Mesendoderm (in vitro differentiated cells): ENCODE measurements around the gene NHSL2.

Experiments used
- DNase-seq: peaks from one replicate; pipeline ENCODE4 v3.0.0; 2013
- H2AK5ac ChIP-seq: 2 replicates; pipeline ENCODE4 v1.6.1; 2013; ENCODE audit warnings: low read length, inconsistent platforms
- H2BK120ac ChIP-seq: 2 replicates; pipeline ENCODE4 v1.6.1; 2013; ENCODE audit warnings: low read depth, mild to moderate bottlenecking, low read length, moderate library complexity, mixed read lengths
- H2BK15ac ChIP-seq: replicated peaks from 2 replicates; pipeline ENCODE4 v1.6.1; 2013; ENCODE audit warnings: low read depth, mild to moderate bottlenecking, moderate library complexity
- H2BK5ac ChIP-seq: 2 replicates; pipeline ENCODE4 v1.6.1; 2013; ENCODE audit warnings: low read length, inconsistent platforms
- H3K18ac ChIP-seq: 2 replicates; pipeline ENCODE4 v1.6.1; 2013; ENCODE audit warnings: mild to moderate bottlenecking, low read length, mixed read lengths
- H3K23ac ChIP-seq: one replicate; pipeline ENCODE4 v1.6.1; 2013; ENCODE audit warnings: low read length
- H3K27ac ChIP-seq: 2 replicates; pipeline ENCODE4 v1.5.1; 2013; ENCODE audit warnings: low read depth, mild to moderate bottlenecking, inconsistent platforms, low read length, moderate library complexity
- H3K27me3 ChIP-seq: 2 replicates; pipeline ENCODE4 v1.6.1; 2013; ENCODE audit warnings: low read length, control low read depth, mild to moderate bottlenecking, inconsistent platforms; ENCODE audit not compliant: insufficient read depth, poor library complexity
- H3K36me3 ChIP-seq: 2 replicates; pipeline ENCODE4 v1.6.1; 2013; ENCODE audit warnings: low read length, inconsistent platforms; ENCODE audit not compliant: control insufficient read depth, insufficient read depth
- H3K4ac ChIP-seq: one replicate; pipeline ENCODE4 v1.6.1; 2013; ENCODE audit warnings: low read depth, mild to moderate bottlenecking, low read length, moderate library complexity
- H3K4me1 ChIP-seq: 2 replicates; pipeline ENCODE4 v1.6.1; 2013; ENCODE audit warnings: low read depth, low read length, inconsistent platforms; ENCODE audit not compliant: control insufficient read depth
- H3K4me2 ChIP-seq: 2 replicates; pipeline ENCODE4 v1.6.1; 2013; ENCODE audit warnings: low read length
- H3K4me3 ChIP-seq: 2 replicates; pipeline ENCODE4 v1.5.1; 2013; ENCODE audit warnings: mild to moderate bottlenecking, low read length
- H3K56ac ChIP-seq: one replicate; pipeline ENCODE4 v1.6.1; 2013; ENCODE audit warnings: low read length
- H3K79me1 ChIP-seq: 2 replicates; pipeline ENCODE4 v1.6.1; 2013; ENCODE audit warnings: low read length, inconsistent platforms
- H3K79me2 ChIP-seq: 2 replicates; pipeline ENCODE4 v1.6.1; 2013; ENCODE audit warnings: mild to moderate bottlenecking, low read length; ENCODE audit not compliant: control insufficient read depth, insufficient read depth
- H3K9ac ChIP-seq: 2 replicates; pipeline ENCODE4 v1.6.1; 2013; ENCODE audit warnings: low read length, inconsistent platforms
- H4K5ac ChIP-seq: one replicate; pipeline ENCODE4 v1.6.1; 2013; ENCODE audit warnings: low read length
- H4K8ac ChIP-seq: one replicate; pipeline ENCODE4 v1.6.1; 2013; ENCODE audit warnings: low read depth, mild to moderate bottlenecking, control low read depth, low read length, moderate library complexity
- WGBS: extraction: QIAGEN DNeasy Blood & Tissue Kit; methylation state at CpG from one replicate; pipeline ENCODE4 v1.1.7; 2013; ENCODE audit warnings: low lambda C conversion rate, missing lambda C conversion rate; ENCODE audit not compliant: insufficient coverage; ENCODE audit errors: extremely low coverage; 5-methylcytosine and 5-hydroxymethylcytosine counted together

NHSL2 gene

DNA sequence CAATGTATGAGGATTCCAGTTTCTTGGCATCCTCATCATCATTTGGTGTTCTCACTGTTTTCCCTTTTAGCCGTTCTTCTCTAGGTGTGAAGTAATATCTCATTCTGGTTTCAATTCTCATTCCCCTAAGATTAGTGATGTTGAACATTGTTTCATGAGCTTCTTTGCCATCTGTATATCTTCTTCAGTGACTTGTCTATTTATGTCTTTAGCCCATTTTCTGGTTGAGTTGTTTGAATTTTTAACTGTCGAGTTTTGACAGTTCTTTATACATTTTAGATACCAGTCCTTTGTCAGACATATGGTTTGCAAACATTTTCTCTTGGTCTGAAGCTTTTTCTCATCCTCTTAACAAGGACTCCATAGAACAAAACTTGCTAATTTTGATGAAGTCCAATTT lies 101.1 kb downstream of the NHSL2 start:
- Histone ChIP-seq H2BK120ac (no peak overlapping the region), H3K18ac (no peak overlapping the region), H3K4me3 (no peak overlapping the region), H3K4me2 (no peak overlapping the region), H3K79me1 (no peaks in the 10 kb centered on the region), H3K56ac (no peak overlapping the region), H3K36me3 (no peaks in the 10 kb centered on the region), H3K9ac (no peak overlapping the region), H2BK15ac (no peak overlapping the region), H3K4me1 (no peaks in the 10 kb centered on the region), H4K8ac (no peak overlapping the region), H2BK5ac (no peak overlapping the region), H3K4ac (no peak overlapping the region), H4K5ac (no peak overlapping the region), H3K79me2 (no peaks in the 10 kb centered on the region), H3K27me3 (no peaks in the 10 kb centered on the region), H3K23ac (no peak overlapping the region), H3K27ac (no peak overlapping the region), H2AK5ac (no peak overlapping the region)
- no peak for DNase-seq
- WGBS = no CpG with 5 or more reads among the region's 2 CpGs

DNA sequence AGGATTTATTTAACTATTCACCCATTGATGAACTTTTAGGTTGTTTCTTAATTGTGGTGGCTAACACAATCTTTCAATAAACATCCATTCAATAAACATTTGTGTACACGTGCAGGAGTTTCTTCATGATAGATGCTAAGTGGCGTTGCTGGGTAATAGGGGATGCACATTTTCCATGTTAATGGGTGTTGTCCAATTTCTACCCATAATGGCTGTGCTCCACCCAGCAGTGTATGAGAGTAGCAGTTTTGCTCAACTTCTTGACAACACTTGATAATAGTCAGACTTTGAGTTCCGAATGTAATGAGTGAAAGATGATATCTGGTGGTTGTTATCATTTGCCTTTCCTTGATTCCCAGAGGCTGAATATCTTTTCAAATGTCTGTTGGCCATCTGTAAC lies 104.7 kb downstream of the NHSL2 start:
- Histone ChIP-seq H3K4me1 (no peaks in the 10 kb centered on the region), H3K4me3 (no peak overlapping the region), H3K4ac (no peak overlapping the region), H2BK15ac (no peak overlapping the region), H3K27me3 (no peaks in the 10 kb centered on the region), H2BK120ac (no peak overlapping the region), H4K5ac (no peak overlapping the region), H3K23ac (no peak overlapping the region), H2AK5ac (no peak overlapping the region), H2BK5ac (no peak overlapping the region), H3K18ac (no peak overlapping the region), H3K36me3 (no peaks in the 10 kb centered on the region), H3K79me1 (no peaks in the 10 kb centered on the region), H3K79me2 (no peaks in the 10 kb centered on the region), H3K27ac (no peak overlapping the region), H3K9ac (no peak overlapping the region), H3K56ac (no peak overlapping the region), H4K8ac (no peak overlapping the region), H3K4me2 (no peak overlapping the region)
- WGBS = no CpG with 5 or more reads among the region's 3 CpGs
- no peak for DNase-seq

GRCh38 chrX:72016881-72017783 lies 106.5 kb downstream of the NHSL2 start:
- H4K5ac ChIP-seq = no peak overlapping the region
- no peak overlapping the region for H3K4me3 ChIP-seq
- H3K9ac ChIP-seq = no peak overlapping the region
- H3K4ac ChIP-seq = no peak overlapping the region
- H3K4me1 ChIP-seq = no peaks in the 10 kb centered on the region
- DNase-seq = no peak
- H3K79me2 ChIP-seq = no peaks in the 10 kb centered on the region
- no peak overlapping the region for H3K23ac ChIP-seq
- H3K36me3 ChIP-seq = no peaks in the 10 kb centered on the region
- H3K79me1 ChIP-seq = no peaks in the 10 kb centered on the region
- H4K8ac ChIP-seq = no peak overlapping the region
- no peak overlapping the region for H2AK5ac ChIP-seq
- no peak overlapping the region for H3K56ac ChIP-seq
- H2BK120ac ChIP-seq = no peak overlapping the region
- WGBS = no CpG with 5 or more reads among the region's 4 CpGs
- H3K4me2 ChIP-seq = no peak overlapping the region
- H2BK5ac ChIP-seq = no peak overlapping the region
- no peak overlapping the region for H2BK15ac ChIP-seq
- H3K27ac ChIP-seq = no peak overlapping the region
- H3K27me3 ChIP-seq = no peaks in the 10 kb centered on the region
- no peak overlapping the region for H3K18ac ChIP-seq

GRCh38 chrX:72018277-72019112 lies 107.8 kb downstream of the NHSL2 start:
- H2BK15ac ChIP-seq = no peak overlapping the region

DNA sequence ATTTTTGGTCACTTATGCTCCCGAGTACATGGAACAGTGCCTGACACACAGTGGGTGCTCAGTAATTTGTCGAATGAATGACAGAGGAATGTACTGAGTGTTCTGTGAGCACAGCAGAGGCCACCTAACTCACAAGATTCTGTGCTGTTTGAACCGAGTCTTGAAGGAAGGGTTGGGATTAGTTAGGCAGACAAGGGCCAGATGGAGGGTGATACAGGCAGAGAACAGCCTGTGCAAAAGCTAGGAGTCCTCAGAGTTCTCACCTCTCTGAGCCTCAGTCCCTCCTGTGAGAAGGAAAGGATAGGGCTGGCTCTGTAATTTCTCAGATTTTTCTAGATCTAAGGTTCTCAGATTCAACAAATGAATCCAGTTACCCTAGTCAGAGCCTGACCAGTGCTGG lies 108.8 kb downstream of the NHSL2 start:
- H2AK5ac ChIP-seq = no peak overlapping the region
- no peak for DNase-seq
- H3K9ac ChIP-seq = no peak overlapping the region
- no peak overlapping the region for H3K4ac ChIP-seq
- no peak overlapping the region for H2BK120ac ChIP-seq
- no CpG with 5 or more reads among the region's 3 CpGs for WGBS
- no peak overlapping the region for H3K4me3 ChIP-seq
- no peak overlapping the region for H2BK15ac ChIP-seq
- H3K4me1 ChIP-seq = no peaks in the 10 kb centered on the region
- no peak overlapping the region for H3K18ac ChIP-seq
- H3K27me3 ChIP-seq = no peaks in the 10 kb centered on the region
- H2BK5ac ChIP-seq = no peak overlapping the region
- H4K8ac ChIP-seq = no peak overlapping the region
- no peak overlapping the region for H3K4me2 ChIP-seq
- H4K5ac ChIP-seq = no peak overlapping the region
- H3K56ac ChIP-seq = no peak overlapping the region
- H3K79me2 ChIP-seq = no peaks in the 10 kb centered on the region
- H3K23ac ChIP-seq = no peak overlapping the region
- H3K36me3 ChIP-seq = no peaks in the 10 kb centered on the region
- H3K27ac ChIP-seq = no peak overlapping the region
- H3K79me1 ChIP-seq = no peaks in the 10 kb centered on the region

More at GRCh38 chrX:72018277-72019112, 107.8 kb downstream of the NHSL2 start:
- Histone ChIP-seq H3K4me1 (no peaks in the 10 kb centered on the region), H3K23ac (no peak overlapping the region), H3K36me3 (no peaks in the 10 kb centered on the region), H3K56ac (peak overlapping the region; percentile 67), H4K8ac (no peak overlapping the region), H2AK5ac (no peak overlapping the region), H3K9ac (peak overlapping the region; percentile 44), H3K79me2 (no peaks in the 10 kb centered on the region), H3K27me3 (no peaks in the 10 kb centered on the region), H3K18ac (no peak overlapping the region), H2BK120ac (no peak overlapping the region), H2BK5ac (no peak overlapping the region), H4K5ac (no peak overlapping the region), H3K4me2 (no peak overlapping the region), H3K4me3 (no peak overlapping the region), H3K79me1 (no peaks in the 10 kb centered on the region), H3K4ac (no peak overlapping the region), H3K27ac (no peak overlapping the region)
- no CpG with 5 or more reads among the region's 70 CpGs for WGBS
- peak; percentile 89 for DNase-seq
